Activated T-helper 1 cell treated with anti-CD3 and anti-CD28 coated beads, Interleukin-2, amount 50 U/mL, for 16 hours (primary cell): Measurements from ENCODE around the gene NEMP1.
"Not testable (repeated sequence)": the region's sequence is repeated elsewhere in the genome, so short reads cannot be mapped to it uniquely, and the experiment has no call there.

Experiments
- DNase-seq, 2 donors: peaks; one replicate each; pipeline ENCODE4 v3.0.0-alpha.2; 2020; ENCODE audit warnings: low read depth in 1 of 2, low spot score in 1 of 2

Gene NEMP1

GRCh38 chr12:57091638-57092528, 13.3 kb upstream of the NEMP1 start:
- DNase-seq, result no peak

- DNase-seq, result no peak
Observed at GRCh38 chr12:57090924-57091637, 12.5 kb upstream of the NEMP1 start.

- DNase-seq, result no peak
Observed at GRCh38 chr12:57090490-57090889, 11.9 kb upstream of the NEMP1 start.

GRCh38 chr12:57089271-57090245, 11.0 kb upstream of the NEMP1 start:
- peak in 1 of 2 donors; percentile 40 for DNase-seq

GRCh38 chr12:57088354-57089270, 10.0 kb upstream of the NEMP1 start, which contains the start of gene NAB2:
Gene NAB2, plus strand, starts transcription at chr12:57089114. Its CDS starts 158 bp downstream, at chr12:57089272.
- DNase-seq, result peak; percentile 83 to 89

GRCh38 chr12:57087691-57088353, 9.2 kb upstream of the NEMP1 start:
- peak; percentile 41 to 64 for DNase-seq

- DNase-seq, result peak; percentile 83 to 89
Observed at GRCh38 chr12:57087010-57087690, 8.6 kb upstream of the NEMP1 start.

- peak in 1 of 2 donors; percentile 34 for DNase-seq
Observed at GRCh38 chr12:57086493-57087009, 8.0 kb upstream of the NEMP1 start.

- DNase-seq, result no peak
Observed at GRCh38 chr12:57085999-57086492, 7.5 kb upstream of the NEMP1 start.

- no peak for DNase-seq
Observed at GRCh38 chr12:57080855-57081254, 2.3 kb upstream of the NEMP1 start.

- DNase-seq, result no peak
Observed at GRCh38 chr12:57079821-57080220, 1.2 kb upstream of the NEMP1 start.

GRCh38 chr12:57073566-57074450, 4.8 kb downstream of the NEMP1 start:
- not testable (repeated sequence) for DNase-seq

- no peak for DNase-seq
Observed at GRCh38 chr12:57072661-57073060, 5.9 kb downstream of the NEMP1 start.

- peak in 1 of 2 donors; percentile 34 for DNase-seq
Observed at GRCh38 chr12:57069523-57069922, 9.1 kb downstream of the NEMP1 start.

GRCh38 chr12:57066245-57066644, 12.3 kb downstream of the NEMP1 start:
- DNase-seq, result no peak

GRCh38 chr12:57063991-57064685, 14.5 kb downstream of the NEMP1 start:
- peak in 1 of 2 donors; percentile 17 for DNase-seq

GRCh38 chr12:57058454-57058853, 20.1 kb downstream of the NEMP1 start:
- DNase-seq, result no peak
